Naive B cell (primary cell): ENCODE data around the gene ASB15. TPM values are rescaled to one million over a fixed set of nuclear protein-coding genes. Genes with fewer than 3 reads are reported as not detected.

Experiments used
- ATAC-seq, 2 donors: fragments of 150-1000 bp; cut with Tn5 transposase; 2 replicates each; pipeline ENCODE4 v1.10.0; 2021; ENCODE audit warnings: low read depth in 2 of 2, mild to moderate bottlenecking in 2 of 2, moderate library complexity in 2 of 2
- DNase-seq: peaks from one replicate; pipeline ENCODE4 v3.0.0; 2022
- H3K27ac Mint-ChIP-seq, 6 donors: one replicate each; pipeline ENCODE4 v1.8.0; 2020 to 2022; ENCODE audit warnings: mild to moderate bottlenecking in 6 of 6, mixed read lengths in 6 of 6, moderate library complexity in 5 of 6, inconsistent platforms in 2 of 6
- H3K27me3 Mint-ChIP-seq, 3 donors: one replicate each; pipeline ENCODE4 v1.8.0; 2021 to 2022; ENCODE audit warnings: mixed read lengths in 3 of 3, mild to moderate bottlenecking in 1 of 3
- H3K36me3 Mint-ChIP-seq, 2 donors: one replicate each; pipeline ENCODE4 v1.8.0; 2020 to 2022; ENCODE audit warnings: mixed read lengths in 2 of 2, inconsistent platforms in 1 of 2, mild to moderate bottlenecking in 1 of 2
- H3K4me1 Mint-ChIP-seq, 3 donors: one replicate each; pipeline ENCODE4 v1.8.0; 2020 to 2022; ENCODE audit warnings: mixed read lengths in 3 of 3, inconsistent platforms in 1 of 3, mild to moderate bottlenecking in 1 of 3, moderate library complexity in 1 of 3
- H3K4me3 Mint-ChIP-seq, 8 donors: one replicate each; pipeline ENCODE4 v1.8.0; 2020 to 2022; ENCODE audit warnings: mild to moderate bottlenecking in 8 of 8, mixed read lengths in 8 of 8, moderate library complexity in 8 of 8, inconsistent platforms in 2 of 8
- H3K9me3 Mint-ChIP-seq, 7 donors: one replicate each; pipeline ENCODE4 v1.8.0; 2020 to 2022; ENCODE audit warnings: mixed read lengths in 7 of 7, mild to moderate bottlenecking in 5 of 7, inconsistent platforms in 2 of 7, moderate library complexity in 1 of 7
- polyA plus RNA-seq, 6 donors: library from polyadenylated mRNA; unstranded; fragments of 300-500 nt; fragmentation: Illumina TruSeq; gene quantifications; one replicate each; pipeline ENCODE4 v1.2.3, GENCODE V29; 2021; ENCODE audit warnings: low read depth in 6 of 6

ASB15 gene
- polyA plus RNA-seq, 6 donors from 2014 or later, result 0.20 to 0.46 (median 0.30) TPM; not detected in 2

GRCh38 chr7:123571684-123572083, 29.9 kb upstream of the ASB15 start:
- ATAC-seq (no peak), DNase-seq (no peak)
- Mint-ChIP-seq H3K4me1 (peaks cover 5 to 7% (median 7%) of the 10 kb centered on the region in 3 donors), H3K27me3 (peaks cover 10 to 22% (median 19%) of the 10 kb centered on the region in 3 donors), H3K36me3 (no peaks in the 10 kb centered on the region), H3K9me3 (no peaks in the 10 kb centered on the region), H3K27ac (no peak overlapping the region), H3K4me3 (no peak overlapping the region)

- no peak for DNase-seq
- Mint-ChIP-seq H3K27ac (peak overlapping the region in 1 of 6 donors; percentile 25), H3K27me3 (peaks cover 17 to 27% (median 19%) of the 10 kb centered on the region in 3 donors), H3K36me3 (no peaks in the 10 kb centered on the region), H3K4me3 (no peak overlapping the region), H3K9me3 (no peaks in the 10 kb centered on the region), H3K4me1 (peaks cover 5 to 7% (median 7%) of the 10 kb centered on the region in 3 donors)
- no peak for ATAC-seq
Observed at GRCh38 chr7:123573341-123573740, 28.3 kb upstream of the ASB15 start.

GRCh38 chr7:123573896-123574467, 27.6 kb upstream of the ASB15 start:
- Mint-ChIP-seq H3K27ac (no peak overlapping the region), H3K9me3 (no peaks in the 10 kb centered on the region), H3K27me3 (peaks cover 21 to 34% (median 24%) of the 10 kb centered on the region in 3 donors), H3K4me1 (peaks cover 5 to 7% (median 7%) of the 10 kb centered on the region in 3 donors), H3K36me3 (no peaks in the 10 kb centered on the region), H3K4me3 (no peak overlapping the region)
- ATAC-seq (no peak), DNase-seq (no peak)

- Mint-ChIP-seq H3K27me3 (peaks cover 34 to 48% (median 35%) of the 10 kb centered on the region in 3 donors), H3K9me3 (no peaks in the 10 kb centered on the region), H3K36me3 (no peaks in the 10 kb centered on the region), H3K4me1 (no peaks in the 10 kb centered on the region), H3K27ac (no peak overlapping the region), H3K4me3 (no peak overlapping the region)
- DNase-seq (no peak), ATAC-seq (no peak)
Observed at GRCh38 chr7:123579416-123579815, 22.2 kb upstream of the ASB15 start.

GRCh38 chr7:123580406-123581161, 21.0 kb upstream of the ASB15 start:
- ATAC-seq, result no peak
- Mint-ChIP-seq H3K4me1 (no peaks in the 10 kb centered on the region), H3K4me3 (no peak overlapping the region), H3K27me3 (peaks cover 27 to 47% (median 31%) of the 10 kb centered on the region in 3 donors), H3K9me3 (no peaks in the 10 kb centered on the region), H3K27ac (no peak overlapping the region), H3K36me3 (no peaks in the 10 kb centered on the region)
- DNase-seq, result no peak

- ATAC-seq, result no peak
- Mint-ChIP-seq H3K4me1 (no peaks in the 10 kb centered on the region), H3K27me3 (peaks cover 27 to 45% (median 31%) of the 10 kb centered on the region in 3 donors), H3K27ac (no peak overlapping the region), H3K4me3 (no peak overlapping the region), H3K9me3 (no peaks in the 10 kb centered on the region), H3K36me3 (no peaks in the 10 kb centered on the region)
- no peak for DNase-seq
Observed at GRCh38 chr7:123581162-123581459, 20.5 kb upstream of the ASB15 start.

GRCh38 chr7:123583821-123584220, 17.8 kb upstream of the ASB15 start:
- no peak for DNase-seq
- ATAC-seq, result no peak
- Mint-ChIP-seq H3K4me1 (no peaks in the 10 kb centered on the region), H3K4me3 (no peak overlapping the region), H3K9me3 (no peaks in the 10 kb centered on the region), H3K27me3 (peaks cover 15 to 31% (median 23%) of the 10 kb centered on the region in 3 donors), H3K27ac (no peak overlapping the region), H3K36me3 (no peaks in the 10 kb centered on the region)

GRCh38 chr7:123588376-123588775, 13.2 kb upstream of the ASB15 start:
- peaks cover 17 to 40% (median 35%) of the 10 kb centered on the region in 3 donors for H3K27me3 Mint-ChIP-seq

GRCh38 chr7:123594813-123595241, 6.8 kb upstream of the ASB15 start:
- DNase-seq, result no peak
- peaks cover 36 to 56% (median 55%) of the 10 kb centered on the region in 3 donors for H3K27me3 Mint-ChIP-seq
- no peak overlapping the region for H3K4me3 Mint-ChIP-seq
- H3K4me1 Mint-ChIP-seq, result no peaks in the 10 kb centered on the region
- H3K9me3 Mint-ChIP-seq, result no peaks in the 10 kb centered on the region
- peaks cover 0 to 5% of the 10 kb centered on the region in 2 donors for H3K36me3 Mint-ChIP-seq
- ATAC-seq, result no peak
- no peak overlapping the region for H3K27ac Mint-ChIP-seq

More at GRCh38 chr7:123588376-123588775, 13.2 kb upstream of the ASB15 start:
- Mint-ChIP-seq H3K36me3 (no peaks in the 10 kb centered on the region), H3K9me3 (no peaks in the 10 kb centered on the region), H3K4me3 (no peak overlapping the region), H3K27ac (no peak overlapping the region), H3K4me1 (no peaks in the 10 kb centered on the region)
- DNase-seq (no peak), ATAC-seq (no peak)

GRCh38 chr7:123598657-123599056, 3.0 kb upstream of the ASB15 start:
- H3K9me3 Mint-ChIP-seq, result no peaks in the 10 kb centered on the region

GRCh38 chr7:123599766-123600165, 1.9 kb upstream of the ASB15 start:
- peaks cover 30 to 34% (median 31%) of the 10 kb centered on the region in 3 donors for H3K27me3 Mint-ChIP-seq
- peaks cover 0 to 5% of the 10 kb centered on the region in 2 donors for H3K36me3 Mint-ChIP-seq
- H3K27ac Mint-ChIP-seq, result no peak overlapping the region
- H3K9me3 Mint-ChIP-seq, result no peaks in the 10 kb centered on the region
- H3K4me1 Mint-ChIP-seq, result no peaks in the 10 kb centered on the region
- no peak overlapping the region for H3K4me3 Mint-ChIP-seq
- no peak for DNase-seq
- ATAC-seq, result no peak

More at GRCh38 chr7:123598657-123599056, 3.0 kb upstream of the ASB15 start:
- Mint-ChIP-seq H3K4me3 (no peak overlapping the region), H3K27me3 (peaks cover 26 to 34% (median 33%) of the 10 kb centered on the region in 3 donors), H3K27ac (peak overlapping the region in 1 of 6 donors; percentile 33), H3K4me1 (no peaks in the 10 kb centered on the region), H3K36me3 (peaks cover 0 to 5% of the 10 kb centered on the region in 2 donors)
- DNase-seq (no peak), ATAC-seq (no peak)

GRCh38 chr7:123600876-123601275, 745 bp upstream of the ASB15 start:
- Mint-ChIP-seq H3K27me3 (peaks cover 23 to 26% (median 24%) of the 10 kb centered on the region in 3 donors), H3K27ac (no peak overlapping the region), H3K36me3 (no peaks in the 10 kb centered on the region), H3K4me1 (no peaks in the 10 kb centered on the region), H3K9me3 (no peaks in the 10 kb centered on the region), H3K4me3 (no peak overlapping the region)
- DNase-seq (no peak), ATAC-seq (no peak)

GRCh38 chr7:123602648-123603047, 1.0 kb downstream of the ASB15 start:
- no peaks in the 10 kb centered on the region for H3K36me3 Mint-ChIP-seq
- H3K4me3 Mint-ChIP-seq, result no peak overlapping the region
- no peaks in the 10 kb centered on the region for H3K4me1 Mint-ChIP-seq
- no peak for DNase-seq
- no peak for ATAC-seq
- peaks cover 24 to 29% (median 26%) of the 10 kb centered on the region in 3 donors for H3K27me3 Mint-ChIP-seq
- H3K9me3 Mint-ChIP-seq, result no peaks in the 10 kb centered on the region
- no peak overlapping the region for H3K27ac Mint-ChIP-seq

- Mint-ChIP-seq H3K4me3 (no peak overlapping the region), H3K9me3 (no peaks in the 10 kb centered on the region), H3K27ac (no peak overlapping the region), H3K27me3 (peaks cover 14 to 29% (median 24%) of the 10 kb centered on the region in 3 donors), H3K4me1 (no peaks in the 10 kb centered on the region), H3K36me3 (no peaks in the 10 kb centered on the region)
- DNase-seq (no peak), ATAC-seq (no peak)
Observed at GRCh38 chr7:123604739-123605138, 3.1 kb downstream of the ASB15 start.
